NCI-H146 treated with DMSO at 0.1 percent for 48 hours (cell line): ENCODE measurements around the gene EIF2B4.
"Not testable (repeated sequence)": the region's sequence is repeated elsewhere in the genome, so short reads cannot be mapped to it uniquely, and the experiment has no call there.

ENCODE experiments used
- DNase-seq: peaks from one replicate; lab custom pipeline; 2025; ENCODE audit not compliant: unreplicated experiment; lab: John Stamatoyannopoulos, UW

EIF2B4 gene

GRCh38 chr2:27350106-27350693 is 19.9 kb downstream of the EIF2B4 start:
- DNase-seq = no peak

GRCh38 chr2:27347641-27348040 is 22.5 kb downstream of the EIF2B4 start:
- no peak for DNase-seq

- no peak for DNase-seq
These were observed 34.0 kb downstream of the EIF2B4 start for GRCh38 chr2:27336173-27336572.

- DNase-seq = no peak
These were observed 34.8 kb downstream of the EIF2B4 start for GRCh38 chr2:27335311-27335710.

- DNase-seq = no peak
These were observed 45.4 kb downstream of the EIF2B4 start for GRCh38 chr2:27324720-27325119.

- DNase-seq = no peak
These were observed 46.4 kb downstream of the EIF2B4 start for GRCh38 chr2:27323596-27324285.

- DNase-seq = peak; percentile 74
These were observed 47.2 kb downstream of the EIF2B4 start, which contains the start of gene MPV17 for GRCh38 chr2:27322766-27323595. Gene MPV17 (minus strand): TSS chr2:27323097. CDS start chr2:27322517, 580 bp downstream.

- no peak for DNase-seq
These were observed 47.8 kb downstream of the EIF2B4 start for GRCh38 chr2:27322301-27322765.

GRCh38 chr2:27320958-27321543 is 49.1 kb downstream of the EIF2B4 start:
- DNase-seq = no peak

GRCh38 chr2:27319839-27320238 is 50.3 kb downstream of the EIF2B4 start:
- not testable (repeated sequence) for DNase-seq

- DNase-seq = no peak
These were observed 53.3 kb downstream of the EIF2B4 start for GRCh38 chr2:27316655-27317412.

- no peak for DNase-seq
These were observed 55.0 kb downstream of the EIF2B4 start for GRCh38 chr2:27315122-27315521.

GRCh38 chr2:27314709-27315108 is 55.4 kb downstream of the EIF2B4 start:
- DNase-seq = no peak
